Panc1 (cell line): Measurements from ENCODE around the gene EIF3B. TPM values are rescaled to one million over a fixed set of nuclear protein-coding genes. Genes with fewer than 3 reads are reported as not detected.

ENCODE experiments used
- ATAC-seq: fragments of 200-7000 bp; cut with Tn5 transposase; 2 replicates; pipeline ENCODE4 v1.9.1; 2020; ENCODE audit warnings: mild to moderate bottlenecking, moderate library complexity
- BruUV-seq: library from RNA; stranded (reverse); fragments of 400-500 nt; replicated peaks from 2 replicates; lab custom pipeline; 2021; lab: Mats Ljungman, UMichigan
- CTCF ChIA-PET: fragments of 300-600 bp; sonication (Branson Sonifier 250); formaldehyde crosslinking; loops from one replicate; lab custom pipeline; 2022; ENCODE audit warnings: antibody characterized with exemption; lab: Charles Lee
- POLR2A ChIA-PET: fragments of 300-600 bp; sonication (Branson Sonifier 250); formaldehyde crosslinking; loops from one replicate; lab custom pipeline; 2022; ENCODE audit warnings: antibody characterized with exemption; lab: Charles Lee
- DNase-seq: peaks from one replicate; pipeline ENCODE4 v3.0.0-alpha.2; 2010; ENCODE audit warnings: low read depth, low spot score
- H3K27ac ChIP-seq: 2 replicates; pipeline ENCODE4 v1.5.1; 2011; ENCODE audit warnings: mild to moderate bottlenecking, low read length, inconsistent platforms
- H3K27me3 ChIP-seq: fragments of 200-500 bp; sonication (Bioruptor generic); 2 replicates; pipeline ENCODE4 v1.6.0; 2014; ENCODE audit warnings: low read length, inconsistent platforms; ENCODE audit not compliant: control insufficient read depth, insufficient read depth
- H3K36me3 ChIP-seq: fragments of 200-500 bp; sonication (Bioruptor generic); 2 replicates; pipeline ENCODE4 v1.5.1; 2014; ENCODE audit warnings: inconsistent platforms, mild to moderate bottlenecking, low read length, moderate library complexity; ENCODE audit not compliant: control insufficient read depth, insufficient read depth
- H3K4me1 ChIP-seq: 2 replicates; pipeline ENCODE4 v1.5.1; 2011; ENCODE audit warnings: inconsistent platforms, mild to moderate bottlenecking, low read length, moderate library complexity; ENCODE audit not compliant: control insufficient read depth, insufficient read depth
- H3K4me3 ChIP-seq, 2 experiments: 2 replicates each; pipeline ENCODE4 v1.5.1; 2011 to 2012; ENCODE audit warnings: low read depth in 2 of 2, low read length in 2 of 2, mild to moderate bottlenecking in 2 of 2, inconsistent platforms in 1 of 2, moderate library complexity in 1 of 2
- H3K9me3 ChIP-seq: fragments of 200-500 bp; sonication (Bioruptor generic); 2 replicates; pipeline ENCODE4 v1.5.1; 2014; ENCODE audit warnings: low read depth, mild to moderate bottlenecking, inconsistent platforms, low read length, moderate library complexity; ENCODE audit not compliant: control insufficient read depth, insufficient read depth
- CTCF ChIP-seq: fragments of 450-650 bp; IDR thresholded peaks from 2 replicates; pipeline ENCODE4 v1.5.1; 2017; ENCODE audit warnings: mild to moderate bottlenecking
- POLR2AphosphoS5 ChIP-seq: IDR thresholded peaks from 2 replicates; pipeline ENCODE4 v1.6.1; 2012; ENCODE audit warnings: mild to moderate bottlenecking, low read depth, low read length, moderate library complexity
- SIN3A ChIP-seq: IDR thresholded peaks from 2 replicates; pipeline ENCODE4 v1.6.1; 2012; ENCODE audit warnings: low read depth, mild to moderate bottlenecking, low read length, moderate library complexity, borderline replicate concordance; ENCODE audit not compliant: insufficient read depth
- TCF7L2 ChIP-seq: IDR thresholded peaks from 2 replicates; pipeline ENCODE4 v1.6.1; 2011; ENCODE audit warnings: mild to moderate bottlenecking, low read depth, low read length, inconsistent platforms
- in situ Hi-C: cut with HindIII; loops from 2 replicates; pipeline ENCODE4 v1.10.0; 2016; ENCODE audit warnings: low sequenced_read_pairs, low pct_unique_long_range_greater_than_20kb
- intact Hi-C: fragments of 100-400 bp; cut with micrococcal nuclease; formaldehyde crosslinking; loops from one replicate; pipeline ENCODE4 v1.10.0; 2022; ENCODE audit not compliant: unreplicated experiment
- total RNA-seq: library from RNA; stranded (reverse); gene quantifications from one replicate; pipeline ENCODE4 v1.2.1, GENCODE V29; 2021; ENCODE audit not compliant: unreplicated experiment
- TF ChIP-seq, protein P1 (sequence below), 2 experiments: IDR thresholded peaks; 2 replicates each; pipeline ENCODE4 v1.6.1; 2011 to 2012; ENCODE audit warnings: low read depth in 2 of 2, control low read depth in 1 of 2, low read length in 1 of 2, mild to moderate bottlenecking in 1 of 2, moderate library complexity in 1 of 2; ENCODE audit not compliant: insufficient read depth in 1 of 2

Gene EIF3B
- total RNA-seq, 1 experiment from 2014 or later: 432 TPM

- intact Hi-C loops: no loop called here
- CTCF ChIA-PET: interaction anchor here (0.7 kb wide), 1 partner anchor 89 kb away, joined by 3 read pairs; no protein-coding TSS in a partner anchor
These were observed 4.6 kb upstream of the EIF3B start for GRCh38 chr7:2350055-2350454.

GRCh38 chr7:2350861-2351260 lies 3.8 kb upstream of the EIF3B start:
- Histone ChIP-seq H3K4me1 (no peaks in the 10 kb centered on the region), H3K36me3 (peaks cover 2% of the 10 kb centered on the region), H3K9me3 (no peaks in the 10 kb centered on the region), H3K4me3 (no peak overlapping the region), H3K27ac (no peak overlapping the region), H3K27me3 (no peaks in the 10 kb centered on the region)
- in situ Hi-C loops: no loop called here
- POLR2A ChIA-PET: no interaction called here
- DNase-seq (no peak), ATAC-seq (no peak)
- no TSS peak for BruUV-seq
- intact Hi-C loops: no loop called here
- CTCF ChIA-PET: interaction anchor here (0.8 kb wide), 1 partner anchor 102 kb away, joined by 6 read pairs; no protein-coding TSS in a partner anchor
- TF ChIP-seq POLR2AphosphoS5: no peak
- TF ChIP-seq SIN3A: no peak
- TF ChIP-seq CTCF: no peak
- TF ChIP-seq TCF7L2: no peak
- TF ChIP-seq, protein P1, sequence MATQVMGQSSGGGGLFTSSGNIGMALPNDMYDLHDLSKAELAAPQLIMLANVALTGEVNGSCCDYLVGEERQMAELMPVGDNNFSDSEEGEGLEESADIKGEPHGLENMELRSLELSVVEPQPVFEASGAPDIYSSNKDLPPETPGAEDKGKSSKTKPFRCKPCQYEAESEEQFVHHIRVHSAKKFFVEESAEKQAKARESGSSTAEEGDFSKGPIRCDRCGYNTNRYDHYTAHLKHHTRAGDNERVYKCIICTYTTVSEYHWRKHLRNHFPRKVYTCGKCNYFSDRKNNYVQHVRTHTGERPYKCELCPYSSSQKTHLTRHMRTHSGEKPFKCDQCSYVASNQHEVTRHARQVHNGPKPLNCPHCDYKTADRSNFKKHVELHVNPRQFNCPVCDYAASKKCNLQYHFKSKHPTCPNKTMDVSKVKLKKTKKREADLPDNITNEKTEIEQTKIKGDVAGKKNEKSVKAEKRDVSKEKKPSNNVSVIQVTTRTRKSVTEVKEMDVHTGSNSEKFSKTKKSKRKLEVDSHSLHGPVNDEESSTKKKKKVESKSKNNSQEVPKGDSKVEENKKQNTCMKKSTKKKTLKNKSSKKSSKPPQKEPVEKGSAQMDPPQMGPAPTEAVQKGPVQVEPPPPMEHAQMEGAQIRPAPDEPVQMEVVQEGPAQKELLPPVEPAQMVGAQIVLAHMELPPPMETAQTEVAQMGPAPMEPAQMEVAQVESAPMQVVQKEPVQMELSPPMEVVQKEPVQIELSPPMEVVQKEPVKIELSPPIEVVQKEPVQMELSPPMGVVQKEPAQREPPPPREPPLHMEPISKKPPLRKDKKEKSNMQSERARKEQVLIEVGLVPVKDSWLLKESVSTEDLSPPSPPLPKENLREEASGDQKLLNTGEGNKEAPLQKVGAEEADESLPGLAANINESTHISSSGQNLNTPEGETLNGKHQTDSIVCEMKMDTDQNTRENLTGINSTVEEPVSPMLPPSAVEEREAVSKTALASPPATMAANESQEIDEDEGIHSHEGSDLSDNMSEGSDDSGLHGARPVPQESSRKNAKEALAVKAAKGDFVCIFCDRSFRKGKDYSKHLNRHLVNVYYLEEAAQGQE (IDR thresholded peaks at IDR 0.05; ENCODE audit: insufficient read depth in 1 of 2, low read depth in 2 of 2, low read length in 1 of 2): no peak

More at GRCh38 chr7:2350055-2350454, 4.6 kb upstream of the EIF3B start:
- no peaks in the 10 kb centered on the region for H3K9me3 ChIP-seq
- ATAC-seq: no peak
- no peaks in the 10 kb centered on the region for H3K27me3 ChIP-seq
- in situ Hi-C loops: no loop called here
- TF ChIP-seq, protein P1 (IDR thresholded peaks at IDR 0.05; ENCODE audit: insufficient read depth in 1 of 2, low read depth in 2 of 2, low read length in 1 of 2): no peak
- TF ChIP-seq SIN3A: no peak
- TF ChIP-seq CTCF: no peak
- no peak for TF ChIP-seq POLR2AphosphoS5
- DNase-seq: no peak
- H3K36me3 ChIP-seq: no peaks in the 10 kb centered on the region
- no peak overlapping the region for H3K4me3 ChIP-seq
- BruUV-seq: TSS peak; percentile 64
- POLR2A ChIA-PET: no interaction called here
- H3K4me1 ChIP-seq: no peaks in the 10 kb centered on the region
- H3K27ac ChIP-seq: no peak overlapping the region
